K562 (cell line): ENCODE measurements around the gene SLC9A1. TPM values are rescaled to one million over a fixed set of nuclear protein-coding genes. Genes with fewer than 3 reads are reported as not detected.
"Not testable (repeated sequence)": the region's sequence is repeated elsewhere in the genome, so short reads cannot be mapped to it uniquely, and the experiment has no call there.

Experiments
- ATAC-seq: fragments of 200-7000 bp; cut with Tn5 transposase; 3 replicates; pipeline ENCODE4 v1.9.1; 2020; ENCODE audit warnings: moderate library complexity
- BruUV-seq: library from RNA; stranded (reverse); fragments of 400-500 nt; replicated peaks from 2 replicates; lab custom pipeline; 2021; lab: Mats Ljungman, UMichigan
- CTCF ChIA-PET: fragments of 300-600 bp; formaldehyde crosslinking; extraction: SDS; loops from one replicate; lab custom pipeline; 2021; ENCODE audit warnings: low intra/inter-chr PET ratio; lab: Yijun Ruan, JAX
- POLR2A ChIA-PET: fragments of 300-600, 350-650 bp; sonication (Branson Sonifier 250); formaldehyde crosslinking; extraction: SDS; loops from one replicate; lab custom pipeline; 2021; ENCODE audit warnings: antibody characterized with exemption, inconsistent platforms; lab: Yijun Ruan, JAX
- DNase-seq, 4 experiments: peaks; one replicate each; pipeline versions ENCODE4 v3.0.0 to v3.0.0-alpha.2; 2011 to 2018; ENCODE audit warnings: low spot score in 3 of 4, mixed read lengths in 3 of 4; ENCODE audit errors: extremely low read depth in 1 of 4
- FAIRE-seq: peaks from 2 replicates; lab custom pipeline; 2011; peaks lifted over from hg19 to GRCh38; lab: Jason Lieb, UNC
- H2AFZ ChIP-seq: 2 replicates; pipeline ENCODE4 v1.6.0; 2011; ENCODE audit warnings: low read depth, low read length, control low read depth, inconsistent platforms
- H3K27ac ChIP-seq: fragments of 200-600 bp; 3 replicates; pipeline ENCODE4 v1.8.0; 2011; ENCODE audit warnings: low read depth, mild to moderate bottlenecking, control low read depth, inconsistent platforms, low read length, moderate library complexity, mixed read lengths; ENCODE audit errors: extremely low read depth
- H3K27me3 ChIP-seq, 2 experiments: fragments of 300-600 bp in 1 of 2; 2 replicates in 1 of 2; 3 replicates in 1 of 2; pipeline versions ENCODE4 v1.6.0 to v1.8.0; 2011; ENCODE audit warnings: inconsistent platforms in 2 of 2, low read length in 2 of 2, mild to moderate bottlenecking in 1 of 2, mixed read lengths in 1 of 2, moderate library complexity in 1 of 2; ENCODE audit not compliant: control insufficient read depth in 2 of 2, insufficient read depth in 2 of 2
- H3K36me3 ChIP-seq: fragments of 300-600 bp; 3 replicates; pipeline ENCODE4 v1.8.0; 2011; ENCODE audit warnings: mild to moderate bottlenecking, low read length, inconsistent platforms; ENCODE audit not compliant: control insufficient read depth, insufficient read depth
- H3K4me1 ChIP-seq, 2 experiments: fragments of 200-600 bp in 1 of 2; replicated peaks in 1 of 2; 2 replicates in 1 of 2; 3 replicates in 1 of 2; pipeline versions ENCODE4 v1.5.1 to v1.8.0; 2011; ENCODE audit warnings: inconsistent platforms in 2 of 2, low read length in 2 of 2, mild to moderate bottlenecking in 1 of 2, mixed read lengths in 1 of 2, moderate library complexity in 1 of 2; ENCODE audit not compliant: control insufficient read depth in 2 of 2, insufficient read depth in 2 of 2
- H3K4me2 ChIP-seq: 2 replicates; pipeline ENCODE4 v1.6.1; 2011; ENCODE audit warnings: low read length, control low read depth, inconsistent platforms, mixed read lengths; ENCODE audit not compliant: insufficient read depth
- H3K4me3 ChIP-seq: fragments of 200-600 bp; sonication (generic), shearing (Covaris generic); 2 replicates; pipeline ENCODE4 v1.5.1; 2016; ENCODE audit warnings: control low read depth, inconsistent platforms
- H3K79me2 ChIP-seq: fragments of 200-600 bp; 3 replicates; pipeline ENCODE4 v1.8.0; 2011; ENCODE audit warnings: low read length, inconsistent platforms; ENCODE audit not compliant: control insufficient read depth, insufficient read depth
- H3K9ac ChIP-seq, 2 experiments: 2 replicates each; pipeline versions ENCODE4 v1.6.0 to v1.6.1; 2011; ENCODE audit warnings: low read depth in 2 of 2, low read length in 2 of 2, control low read depth in 1 of 2, inconsistent platforms in 1 of 2, mild to moderate bottlenecking in 1 of 2, mixed read lengths in 1 of 2; ENCODE audit not compliant: insufficient read depth in 1 of 2
- H3K9me1 ChIP-seq: one replicate; pipeline ENCODE4 v1.6.0; 2011; ENCODE audit warnings: inconsistent platforms, mild to moderate bottlenecking, low read length, moderate library complexity; ENCODE audit not compliant: control insufficient read depth, insufficient read depth
- H3K9me3 ChIP-seq: replicated peaks from 2 replicates; pipeline ENCODE4 v1.5.1; 2011; ENCODE audit warnings: low read depth, low read length, inconsistent platforms; ENCODE audit not compliant: control insufficient read depth, insufficient read depth
- H4K20me1 ChIP-seq: replicated peaks from 2 replicates; pipeline ENCODE4 v1.6.1; 2011; ENCODE audit warnings: low read length, inconsistent platforms, mixed read lengths; ENCODE audit not compliant: control insufficient read depth, insufficient read depth
- CREBBP ChIP-seq: IDR thresholded peaks from one replicate; pipeline ENCODE4 v1.6.1; 2012; ENCODE audit warnings: low read depth, mild to moderate bottlenecking, control low read depth, inconsistent platforms, low read length
- NFIC ChIP-seq: fragments of 450-650 bp; IDR thresholded peaks from 2 replicates; pipeline ENCODE4 v1.6.1; 2017; ENCODE audit warnings: mild to moderate bottlenecking, inconsistent platforms
- ZNF165 ChIP-seq: fragments of 250-450 bp; sonication (Bioruptor Pico); IDR thresholded peaks from 2 replicates; pipeline ENCODE4 v1.4.0; 2020; ENCODE audit warnings: borderline replicate concordance
- WGBS: fragments of 100-300 bp; shearing (Covaris generic); methylation state at CpG from one replicate; pipeline ENCODE4 v1.1.6; 2016; ENCODE audit warnings: low coverage, mixed read lengths; ENCODE audit not compliant: insufficient coverage; ENCODE audit errors: missing lambda C conversion rate; 5-methylcytosine and 5-hydroxymethylcytosine counted together
- in situ Hi-C: fragments of 300-500 bp; cut with MboI; formaldehyde crosslinking; loops from 4 replicates; pipeline ENCODE4 v1.15.0; 2018; ENCODE audit warnings: inconsistent platforms, mixed read lengths
- intact Hi-C: fragments of 100-400 bp; cut with micrococcal nuclease; formaldehyde crosslinking; loops from 2 replicates; pipeline ENCODE4 v1.14.2; 2022
- polyA plus RNA-seq, 8 experiments: library from polyadenylated mRNA; depleted of rRNA in 4 of 8; stranded (reverse) in 5 of 8; unstranded in 3 of 8; fragments of >200 nt; fragmentation: Nextera tagmentation in 2 of 8; fragmentation: Illumina TruSeq in 1 of 8; extraction: Ambion mirVana in 2 of 8; extraction: Trizol in 1 of 8; gene quantifications; 2 replicates each; pipeline versions ENCODE4 v1.2.1 to v1.2.3, GENCODE V29; 2011 to 2014; ENCODE audit warnings: inconsistent platforms in 1 of 8, missing spikeins in 1 of 8
- total RNA-seq, 7 experiments: library from RNA; depleted of rRNA in 6 of 7; stranded (reverse); fragments of >200 nt in 6 of 7; fragmentation: Illumina TruSeq in 2 of 7; extraction: Trizol in 2 of 7; gene quantifications; 2 replicates each; pipeline versions ENCODE4 v1.2.1 to v1.2.3, GENCODE V29; 2011 to 2021; ENCODE audit warnings: low replicate concordance in 1 of 7
- TF ChIP-seq, protein P1 (sequence below): fragments of 450-650 bp; IDR thresholded peaks from 2 replicates; pipeline ENCODE4 v1.6.1; 2018; ENCODE audit not compliant: partially characterized antibody
- TF ChIP-seq, protein P2 (sequence below), 2 experiments: fragments of 150-350 bp in 1 of 2; IDR thresholded peaks; 2 replicates each; pipeline ENCODE4 v1.6.1; 2012 to 2016; ENCODE audit warnings: low read depth in 2 of 2, low read length in 2 of 2, mild to moderate bottlenecking in 1 of 2, moderate library complexity in 1 of 2

Gene SLC9A1
- total and polyA plus RNA-seq, 9 of the 15 experiments (the other 6 are each of a cell fraction or from before 2014, with no cell fraction given): 0.59 to 14.4 (median 2.0) TPM

DNA sequence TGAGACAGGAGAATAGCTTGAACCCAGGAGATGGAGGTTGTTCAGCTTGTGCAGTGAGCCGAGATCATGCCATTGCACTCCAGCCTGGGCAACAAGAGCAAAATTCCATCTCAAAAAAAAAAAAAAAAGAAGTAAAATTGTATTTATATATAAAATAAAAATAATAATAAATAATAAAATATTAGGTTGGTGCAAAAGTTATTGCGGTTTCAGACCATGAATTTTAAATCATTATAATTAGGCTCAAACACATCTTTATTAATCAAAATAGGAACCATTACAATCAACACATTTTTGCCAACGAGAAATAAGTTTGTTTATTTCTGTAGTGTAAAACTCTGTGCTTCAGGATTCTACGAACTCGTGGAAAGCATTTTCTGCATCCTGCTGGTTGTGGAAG is 18.1 kb upstream of the SLC9A1 start:
- H4K20me1 ChIP-seq, FAIRE-seq, H3K27ac ChIP-seq, H2AFZ ChIP-seq, H3K36me3 ChIP-seq, H3K4me1 ChIP-seq, H3K79me2 ChIP-seq, POLR2A ChIA-PET, H3K9me3 ChIP-seq, H3K4me2 ChIP-seq, H3K4me3 ChIP-seq, H3K9ac ChIP-seq, BruUV-seq, CTCF ChIA-PET, in situ Hi-C loops, intact Hi-C loops, ATAC-seq, H3K9me1 ChIP-seq, DNase-seq, H3K27me3 ChIP-seq: not testable (repeated sequence)
- 33% methylated on average over 5 of the region's 5 CpGs for WGBS

DNA sequence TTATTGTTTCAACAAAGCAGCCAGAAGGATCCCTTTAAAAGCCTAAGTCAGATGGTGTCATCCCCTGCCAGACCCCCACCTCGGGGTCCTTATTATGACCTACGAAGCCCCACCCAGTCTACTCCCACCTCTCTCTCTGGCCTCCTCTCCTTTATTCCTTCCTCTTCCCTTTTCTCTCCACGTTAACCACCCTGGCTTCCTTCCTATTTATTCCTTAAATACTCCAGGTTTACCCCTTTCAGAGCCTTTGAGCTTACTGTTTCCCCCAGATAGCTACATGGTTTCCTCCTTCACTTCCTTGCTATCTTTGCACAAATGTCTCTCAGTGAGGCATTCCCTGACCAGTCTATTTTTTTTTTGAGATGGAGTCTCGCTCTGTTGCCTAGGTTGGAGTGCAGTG is 12.0 kb upstream of the SLC9A1 start:
- FAIRE-seq: no peak
- no peaks in the 10 kb centered on the region for H3K27me3 ChIP-seq
- no peaks in the 10 kb centered on the region for H4K20me1 ChIP-seq
- H2AFZ ChIP-seq: peak overlapping the region; percentile 25; the same call in 1 of the 2 replicates
- peaks cover 6 to 14% of the 10 kb centered on the region in 2 experiments; a peak in 3 of 5 replicates for H3K4me1 ChIP-seq
- peak in 1 of 4 experiments; percentile 11 for DNase-seq
- intact Hi-C loops (no loop called here), in situ Hi-C loops (no loop called here)
- WGBS: 17% methylated on average over 4 of the region's 4 CpGs
- no peaks in the 10 kb centered on the region for H3K79me2 ChIP-seq
- no peak overlapping the region for H3K4me2 ChIP-seq
- TF ChIP-seq, protein P1, sequence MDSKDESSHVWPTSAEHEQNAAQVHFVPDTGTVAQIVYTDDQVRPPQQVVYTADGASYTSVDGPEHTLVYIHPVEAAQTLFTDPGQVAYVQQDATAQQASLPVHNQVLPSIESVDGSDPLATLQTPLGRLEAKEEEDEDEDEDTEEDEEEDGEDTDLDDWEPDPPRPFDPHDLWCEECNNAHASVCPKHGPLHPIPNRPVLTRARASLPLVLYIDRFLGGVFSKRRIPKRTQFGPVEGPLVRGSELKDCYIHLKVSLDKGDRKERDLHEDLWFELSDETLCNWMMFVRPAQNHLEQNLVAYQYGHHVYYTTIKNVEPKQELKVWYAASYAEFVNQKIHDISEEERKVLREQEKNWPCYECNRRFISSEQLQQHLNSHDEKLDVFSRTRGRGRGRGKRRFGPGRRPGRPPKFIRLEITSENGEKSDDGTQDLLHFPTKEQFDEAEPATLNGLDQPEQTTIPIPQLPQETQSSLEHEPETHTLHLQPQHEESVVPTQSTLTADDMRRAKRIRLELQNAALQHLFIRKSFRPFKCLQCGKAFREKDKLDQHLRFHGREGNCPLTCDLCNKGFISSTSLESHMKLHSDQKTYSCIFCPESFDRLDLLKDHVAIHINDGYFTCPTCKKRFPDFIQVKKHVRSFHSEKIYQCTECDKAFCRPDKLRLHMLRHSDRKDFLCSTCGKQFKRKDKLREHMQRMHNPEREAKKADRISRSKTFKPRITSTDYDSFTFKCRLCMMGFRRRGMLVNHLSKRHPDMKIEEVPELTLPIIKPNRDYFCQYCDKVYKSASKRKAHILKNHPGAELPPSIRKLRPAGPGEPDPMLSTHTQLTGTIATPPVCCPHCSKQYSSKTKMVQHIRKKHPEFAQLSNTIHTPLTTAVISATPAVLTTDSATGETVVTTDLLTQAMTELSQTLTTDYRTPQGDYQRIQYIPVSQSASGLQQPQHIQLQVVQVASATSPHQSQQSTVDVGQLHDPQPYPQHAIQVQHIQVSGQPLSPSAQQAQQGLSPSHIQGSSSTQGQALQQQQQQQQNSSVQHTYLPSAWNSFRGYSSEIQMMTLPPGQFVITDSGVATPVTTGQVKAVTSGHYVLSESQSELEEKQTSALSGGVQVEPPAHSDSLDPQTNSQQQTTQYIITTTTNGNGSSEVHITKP: peak; percentile 75
- TF ChIP-seq CREBBP (no peak), ZNF165 (CRISPR knock-in tag) (no peak), NFIC (no peak)
- TF ChIP-seq, protein P2, sequence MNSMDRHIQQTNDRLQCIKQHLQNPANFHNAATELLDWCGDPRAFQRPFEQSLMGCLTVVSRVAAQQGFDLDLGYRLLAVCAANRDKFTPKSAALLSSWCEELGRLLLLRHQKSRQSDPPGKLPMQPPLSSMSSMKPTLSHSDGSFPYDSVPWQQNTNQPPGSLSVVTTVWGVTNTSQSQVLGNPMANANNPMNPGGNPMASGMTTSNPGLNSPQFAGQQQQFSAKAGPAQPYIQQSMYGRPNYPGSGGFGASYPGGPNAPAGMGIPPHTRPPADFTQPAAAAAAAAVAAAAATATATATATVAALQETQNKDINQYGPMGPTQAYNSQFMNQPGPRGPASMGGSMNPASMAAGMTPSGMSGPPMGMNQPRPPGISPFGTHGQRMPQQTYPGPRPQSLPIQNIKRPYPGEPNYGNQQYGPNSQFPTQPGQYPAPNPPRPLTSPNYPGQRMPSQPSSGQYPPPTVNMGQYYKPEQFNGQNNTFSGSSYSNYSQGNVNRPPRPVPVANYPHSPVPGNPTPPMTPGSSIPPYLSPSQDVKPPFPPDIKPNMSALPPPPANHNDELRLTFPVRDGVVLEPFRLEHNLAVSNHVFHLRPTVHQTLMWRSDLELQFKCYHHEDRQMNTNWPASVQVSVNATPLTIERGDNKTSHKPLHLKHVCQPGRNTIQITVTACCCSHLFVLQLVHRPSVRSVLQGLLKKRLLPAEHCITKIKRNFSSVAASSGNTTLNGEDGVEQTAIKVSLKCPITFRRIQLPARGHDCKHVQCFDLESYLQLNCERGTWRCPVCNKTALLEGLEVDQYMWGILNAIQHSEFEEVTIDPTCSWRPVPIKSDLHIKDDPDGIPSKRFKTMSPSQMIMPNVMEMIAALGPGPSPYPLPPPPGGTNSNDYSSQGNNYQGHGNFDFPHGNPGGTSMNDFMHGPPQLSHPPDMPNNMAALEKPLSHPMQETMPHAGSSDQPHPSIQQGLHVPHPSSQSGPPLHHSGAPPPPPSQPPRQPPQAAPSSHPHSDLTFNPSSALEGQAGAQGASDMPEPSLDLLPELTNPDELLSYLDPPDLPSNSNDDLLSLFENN (IDR thresholded peaks at IDR 0.05; ENCODE audit: low read depth in 2 of 2, low read length in 2 of 2): no peak
- POLR2A ChIA-PET: no interaction called here
- H3K36me3 ChIP-seq: no peaks in the 10 kb centered on the region
- H3K4me3 ChIP-seq: no peak overlapping the region
- no peaks in the 10 kb centered on the region for H3K9me3 ChIP-seq
- ATAC-seq: no peak
- BruUV-seq: no TSS peak
- H3K9ac ChIP-seq: no peak overlapping the region
- H3K9me1 ChIP-seq: no peaks in the 10 kb centered on the region
- H3K27ac ChIP-seq: no peak overlapping the region
- CTCF ChIA-PET: no interaction called here
